Adrenal gland (tissue), 12 donors: ENCODE data around the gene ZNF180. TPM values are rescaled to one million over a fixed set of nuclear protein-coding genes. Genes with fewer than 3 reads are reported as not detected.
"Not testable (repeated sequence)": the region's sequence is repeated elsewhere in the genome, so short reads cannot be mapped to it uniquely, and the experiment has no call there.

Source experiments
- DNase-seq, 7 donors: peaks; one replicate each; pipeline ENCODE4 v3.0.0-alpha.2; 2019 to 2020
- H3K27ac ChIP-seq, 5 donors: fragments of 200-600 bp; sonication (generic) in 4 of 5; 1 replicate in 3 of 5; 2 replicates in 2 of 5; pipeline versions ENCODE4 v1.5.1 to v1.8.0; 2016 to 2020; ENCODE audit warnings: mild to moderate bottlenecking in 1 of 5
- H3K27me3 ChIP-seq: fragments of 200-600 bp; 2 replicates; pipeline ENCODE4 v1.8.0; 2021
- H3K36me3 ChIP-seq, 2 donors: fragments of 200-600 bp; replicated peaks in 1 of 2; 1 replicate in 1 of 2; 2 replicates in 1 of 2; pipeline versions ENCODE4 v1.5.1 to v1.8.0; 2018 to 2022
- H3K4me1 ChIP-seq, 2 donors: fragments of 200-600 bp; replicated peaks in 1 of 2; 1 replicate in 1 of 2; 2 replicates in 1 of 2; pipeline versions ENCODE4 v1.5.1 to v1.8.0; 2018 to 2021
- H3K4me3 ChIP-seq, 4 donors: fragments of 200-600 bp; sonication (generic) in 3 of 4; one replicate each; pipeline ENCODE4 v1.5.1; 2016 to 2018
- H3K9me3 ChIP-seq, 3 donors: fragments of 200-600 bp; sonication (generic) in 1 of 3; replicated peaks in 1 of 3; 1 replicate in 2 of 3; 2 replicates in 1 of 3; pipeline versions ENCODE4 v1.5.1 to v1.8.0; 2016 to 2021
- POLR2A ChIP-seq, 2 donors: fragments of 450-650 bp; IDR thresholded peaks; one replicate each; pipeline ENCODE4 v1.6.1; 2017; ENCODE audit warnings: antibody characterized with exemption in 2 of 2, mild to moderate bottlenecking in 2 of 2, moderate library complexity in 1 of 2
- whole genome bisulfite sequencing, 4 donors: extraction: QIAGEN DNeasy Blood & Tissue Kit in 2 of 4; methylation state at CpG; one replicate each; pipeline versions ENCODE4 v1.1.5 to v1.1.7; 2013 to 2017; 5-methylcytosine and 5-hydroxymethylcytosine counted together
- intact Hi-C, 2 donors: fragments of 100-400 bp; cut with DNase I; formaldehyde crosslinking; loops; one replicate each; pipeline versions ENCODE4 v1.14.1 to v1.15.0; 2022 to 2023
- polyA plus RNA-seq, 3 donors: library from polyadenylated mRNA; stranded (reverse); fragments of 200-250 nt in 2 of 3; fragments of 350-450 nt in 1 of 3; fragmentation: Illumina TruSeq in 1 of 3; extraction: RNeasy Lipid Tissue Mini Kit (QIAGEN cat#74804) in 1 of 3; gene quantifications; one replicate each; pipeline ENCODE4 v1.2.3, GENCODE V29; 2013 to 2014
- total RNA-seq, 9 donors: library from RNA; depleted of rRNA in 4 of 9; stranded (reverse); fragments of >200 nt in 4 of 9; fragments of 120-200 nt in 1 of 9; fragmentation: NEBNext Ultra II Directional in 1 of 9; extraction: Animal tissue kit (Norgen Biotek cat#: 25700) in 1 of 9; gene quantifications; one replicate each; pipeline versions ENCODE4 v1.1.0 to v1.2.4, GENCODE V29; 2013 to 2023
- TF ChIP-seq, protein P1 (sequence below), 6 experiments: fragments of 450-650 bp in 4 of 6; fragments of 200-600 bp in 2 of 6; sonication (generic) in 1 of 6; IDR thresholded peaks; 1 replicate in 5 of 6; 2 replicates in 1 of 6; pipeline versions ENCODE4 v1.5.1 to v1.8.0; 2016 to 2021; ENCODE audit warnings: antibody characterized with exemption in 6 of 6, mild to moderate bottlenecking in 2 of 6, moderate library complexity in 1 of 6
- donor health status: healthy with polysubstance abuse.
- donor health status: Bipolar disorder and iron deficiency.
- donor health status: DM: yes; HTN: yes; CAD: no.
- donor health status: DM: no; HTN: no; CAD: no.
- donor health status: DM: no; HTN: no; CAD: no.
- donor health status: DM: yes; HTN: yes; CAD: no.

Gene ZNF180
- total and polyA plus RNA-seq, 12 donors = 4.7 to 25.9 (median 10.6) TPM

DNA sequence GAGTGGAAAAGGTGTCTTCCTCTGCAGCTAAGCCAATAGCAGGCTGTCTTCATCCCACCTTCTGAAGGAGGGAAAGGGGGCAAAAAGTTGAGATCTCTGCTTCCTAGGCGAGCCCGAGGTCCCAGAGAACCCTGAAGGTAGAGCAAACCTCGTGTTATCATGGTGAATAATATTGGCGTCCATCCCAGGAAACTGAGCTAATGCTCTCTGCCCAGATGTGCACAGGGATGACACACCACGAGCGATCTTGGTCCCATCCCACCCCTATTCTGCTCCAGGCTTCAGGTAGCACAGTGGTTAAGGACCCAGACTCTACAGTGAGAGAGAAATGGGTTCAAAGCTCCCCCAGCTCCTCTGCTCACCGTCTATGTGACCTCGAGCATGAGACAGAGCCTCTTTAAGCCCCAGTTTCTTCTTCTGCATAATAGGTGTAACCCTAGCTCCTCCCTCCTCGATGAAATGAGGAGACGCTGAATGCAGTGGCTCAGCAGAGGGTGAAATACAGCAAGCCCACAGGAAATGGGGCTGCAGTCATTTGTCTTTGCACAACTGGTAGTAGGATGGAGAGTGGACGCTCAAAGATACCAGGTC, 39.0 kb upstream of the ZNF180 start:
- TF ChIP-seq, protein P1, sequence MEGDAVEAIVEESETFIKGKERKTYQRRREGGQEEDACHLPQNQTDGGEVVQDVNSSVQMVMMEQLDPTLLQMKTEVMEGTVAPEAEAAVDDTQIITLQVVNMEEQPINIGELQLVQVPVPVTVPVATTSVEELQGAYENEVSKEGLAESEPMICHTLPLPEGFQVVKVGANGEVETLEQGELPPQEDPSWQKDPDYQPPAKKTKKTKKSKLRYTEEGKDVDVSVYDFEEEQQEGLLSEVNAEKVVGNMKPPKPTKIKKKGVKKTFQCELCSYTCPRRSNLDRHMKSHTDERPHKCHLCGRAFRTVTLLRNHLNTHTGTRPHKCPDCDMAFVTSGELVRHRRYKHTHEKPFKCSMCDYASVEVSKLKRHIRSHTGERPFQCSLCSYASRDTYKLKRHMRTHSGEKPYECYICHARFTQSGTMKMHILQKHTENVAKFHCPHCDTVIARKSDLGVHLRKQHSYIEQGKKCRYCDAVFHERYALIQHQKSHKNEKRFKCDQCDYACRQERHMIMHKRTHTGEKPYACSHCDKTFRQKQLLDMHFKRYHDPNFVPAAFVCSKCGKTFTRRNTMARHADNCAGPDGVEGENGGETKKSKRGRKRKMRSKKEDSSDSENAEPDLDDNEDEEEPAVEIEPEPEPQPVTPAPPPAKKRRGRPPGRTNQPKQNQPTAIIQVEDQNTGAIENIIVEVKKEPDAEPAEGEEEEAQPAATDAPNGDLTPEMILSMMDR (IDR thresholded peaks at IDR 0.05) = no peak
- no peak for TF ChIP-seq POLR2A (IDR thresholded peaks at IDR 0.05)
- H3K27ac ChIP-seq = no peak overlapping the region
- DNase-seq = no peak
- WGBS, 4 donors = 65 to 68% (median 66%) methylated on average over 10 to 11 of the region's 11 CpGs
- H3K4me3 ChIP-seq = no peak overlapping the region
- H3K9me3 ChIP-seq = no peaks in the 10 kb centered on the region
- no peaks in the 10 kb centered on the region for H3K36me3 ChIP-seq
- no peaks in the 10 kb centered on the region for H3K4me1 ChIP-seq
- intact Hi-C loops = no loop called here
- H3K27me3 ChIP-seq = no peaks in the 10 kb centered on the region

DNA sequence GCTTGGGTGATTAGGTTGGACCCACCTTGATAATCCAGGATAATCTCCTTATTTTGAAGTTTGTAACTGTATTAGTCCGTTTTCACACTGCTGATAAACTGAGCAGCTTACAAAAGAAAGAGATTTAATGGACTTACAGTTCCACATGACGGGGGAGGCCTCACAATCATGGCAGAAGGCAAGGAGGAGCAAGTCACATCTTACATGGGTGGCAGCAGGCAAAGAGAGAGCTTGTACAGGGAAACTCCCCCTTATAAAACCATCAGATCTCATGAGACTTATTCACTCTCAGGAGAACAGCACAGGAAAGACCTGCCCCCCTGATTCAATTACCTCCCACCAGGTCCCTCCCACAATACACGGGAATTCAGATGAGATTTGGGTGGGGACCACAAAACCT, 35.0 kb upstream of the ZNF180 start:
- 65 to 75% (median 69%) methylated on average over 3 of the region's 3 CpGs for whole genome bisulfite sequencing, 4 donors
- H3K36me3 ChIP-seq, H3K4me1 ChIP-seq, DNase-seq, intact Hi-C loops, H3K27ac ChIP-seq, H3K27me3 ChIP-seq, H3K4me3 ChIP-seq, H3K9me3 ChIP-seq: not testable (repeated sequence)

DNA sequence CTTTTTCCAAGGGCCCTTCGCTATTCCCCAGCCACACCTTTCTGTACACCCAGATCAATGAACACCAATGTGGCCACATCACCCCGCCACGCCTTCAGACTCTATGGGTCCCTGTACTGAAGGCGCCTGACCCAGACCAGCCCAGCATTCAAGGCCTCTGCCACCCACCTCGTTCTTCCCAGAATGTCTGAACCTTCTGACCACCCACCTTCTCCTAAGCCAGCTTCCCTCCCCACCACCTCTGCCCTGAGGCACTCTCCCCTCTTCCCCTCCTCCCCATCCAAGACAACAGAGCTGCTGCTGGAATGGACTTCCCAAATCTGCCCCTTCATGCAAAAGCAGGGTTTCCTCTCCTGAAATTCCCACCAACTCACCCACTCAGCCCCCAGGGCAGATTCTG, 32.5 kb upstream of the ZNF180 start:
- 77 to 91% (median 85%) methylated on average over 5 of the region's 5 CpGs for WGBS, 4 donors
- DNase-seq = no peak
- Histone ChIP-seq H3K4me3 (no peak overlapping the region), H3K36me3 (no peaks in the 10 kb centered on the region), H3K27me3 (no peaks in the 10 kb centered on the region), H3K4me1 (no peaks in the 10 kb centered on the region), H3K9me3 (no peaks in the 10 kb centered on the region), H3K27ac (no peak overlapping the region)
- no peak for TF ChIP-seq POLR2A (IDR thresholded peaks at IDR 0.05)
- TF ChIP-seq, protein P1 (IDR thresholded peaks at IDR 0.05) = no peak
- intact Hi-C loops = no loop called here

DNA sequence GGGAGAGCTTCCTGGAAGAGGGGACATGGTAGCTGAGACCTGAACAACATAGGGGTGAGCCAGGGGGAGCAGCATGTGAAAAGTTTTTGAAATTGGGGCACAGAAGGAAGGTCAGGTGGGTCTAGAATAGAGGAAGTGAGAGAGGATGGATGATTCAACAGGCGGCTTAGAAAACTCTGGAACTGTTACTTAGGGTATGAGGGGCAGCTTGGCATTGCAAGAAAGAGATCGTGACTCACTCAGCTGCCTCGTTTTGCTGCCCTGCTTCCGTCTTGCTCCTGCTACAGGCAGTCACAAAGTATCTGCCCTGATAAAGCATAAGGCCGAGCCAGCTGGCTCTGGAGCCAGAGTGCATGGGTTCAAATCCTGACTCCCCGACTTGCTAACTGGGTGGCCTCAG, 30.5 kb upstream of the ZNF180 start:
- no peak for TF ChIP-seq POLR2A (IDR thresholded peaks at IDR 0.05)
- TF ChIP-seq, protein P1 (IDR thresholded peaks at IDR 0.05) = no peak
- no peak for DNase-seq
- WGBS, 4 donors = 40 to 56% (median 44%) methylated on average over 5 to 6 of the region's 6 CpGs
- no peaks in the 10 kb centered on the region for H3K9me3 ChIP-seq
- H3K36me3 ChIP-seq = no peaks in the 10 kb centered on the region
- intact Hi-C loops = no loop called here
- H3K4me3 ChIP-seq = no peak overlapping the region
- no peaks in the 10 kb centered on the region for H3K27me3 ChIP-seq
- H3K4me1 ChIP-seq = no peaks in the 10 kb centered on the region
- H3K27ac ChIP-seq = no peak overlapping the region

DNA sequence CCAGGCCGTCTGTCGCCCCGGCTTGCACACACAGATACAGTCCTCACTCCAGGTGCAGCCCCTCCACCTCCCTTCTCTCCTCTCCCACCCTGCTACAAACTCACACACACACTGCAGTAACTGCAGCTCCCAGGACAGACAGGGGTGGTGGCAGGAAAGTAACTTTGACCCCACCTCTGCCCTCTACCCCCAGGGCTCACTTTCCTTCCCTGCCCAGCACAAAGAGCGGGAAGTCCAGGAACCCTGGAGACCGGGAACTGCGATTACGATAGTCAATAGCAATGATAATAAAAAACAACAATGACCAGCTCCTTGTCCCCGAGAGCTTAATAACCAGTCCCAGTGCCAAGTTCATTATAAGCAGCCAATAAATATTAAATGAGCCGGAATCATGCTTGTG, 29.2 kb upstream of the ZNF180 start, which contains the start of gene CEACAM20:
Gene CEACAM20, minus strand, starts transcription at position 140 of the 400 bp plus-strand sequence. CDS start 166 bp downstream, outside the sequence.
- no peaks in the 10 kb centered on the region for H3K27me3 ChIP-seq

More for the DNA sequence above, 29.2 kb upstream of the ZNF180 start, which contains the start of gene CEACAM20:
- H3K27ac ChIP-seq = no peak within 1 kb of the TSS
- no peaks in the 10 kb centered on the region for H3K36me3 ChIP-seq
- H3K9me3 ChIP-seq = no peaks in the 10 kb centered on the region
- intact Hi-C loops = no loop called here
- 76 to 82% (median 79%) methylated on average over 6 to 9 of the region's 9 CpGs for WGBS, 4 donors
- no peaks in the 10 kb centered on the region for H3K4me1 ChIP-seq
- TF ChIP-seq POLR2A (IDR thresholded peaks at IDR 0.05) = no peak
- TF ChIP-seq, protein P1 (IDR thresholded peaks at IDR 0.05) = no peak
- H3K4me3 ChIP-seq = no peak within 1 kb of the TSS
- no peak for DNase-seq
